ENCODE results near the gene TOP2A. TPM values are rescaled to one million over a fixed set of nuclear protein-coding genes. Genes with fewer than 3 reads are reported as not detected.
A peak's percentile ranks its signal among the peaks of the same experiment; 100 is the strongest.

TOP2A gene
- total RNA-seq, 6 experiments from 2014 or later, result 0.22 to 7.3 (median 3.0) TPM

- peaks cover 7 to 48% (median 30%) of the 10 kb centered on the region in 4 donors for H3K36me3 ChIP-seq
- no peak overlapping the region for H3K4me3 ChIP-seq
- no peaks in the 10 kb centered on the region for H3K27me3 ChIP-seq
- DNase-seq, result peak in 1 of 3 donors; percentile 65
- H3K4me1 ChIP-seq, result peaks cover 0 to 96% (median 34%) of the 10 kb centered on the region in 4 donors
- TF ChIP-seq CTCF (IDR thresholded peaks at IDR 0.05) (no peak), POLR2A (IDR thresholded peaks at IDR 0.05) (no peak)
- ATAC-seq, result peak in 2 of 4 donors; percentile 0 to 7
- peak overlapping the region in 1 of 3 donors; percentile 50 for H3K27ac ChIP-seq
- intact Hi-C loops (cut with DNase I), result no loop called here
- WGBS (ENCODE audit: insufficient coverage, low coverage, low lambda C conversion rate, missing lambda C conversion rate), result 33% methylated on average over 6 of the region's 16 CpGs
- H3K9me3 ChIP-seq, result no peaks in the 10 kb centered on the region
These were observed 40.5 kb upstream of the TOP2A start for GRCh38 chr17:40457964-40458791.

- no peaks in the 10 kb centered on the region for H3K27me3 ChIP-seq
- DNase-seq, result no peak
- WGBS (ENCODE audit: insufficient coverage, low coverage, low lambda C conversion rate, missing lambda C conversion rate), result no CpG with 5 or more reads among the region's 3 CpGs
- peak overlapping the region in 2 of 3 donors; percentile 35 to 50 for H3K27ac ChIP-seq
- no peaks in the 10 kb centered on the region for H3K9me3 ChIP-seq
- H3K4me3 ChIP-seq, result no peak overlapping the region
- intact Hi-C loops (cut with DNase I), result no loop called here
- ATAC-seq, result peak in 1 of 4 donors; percentile 0
- peaks cover 0 to 96% (median 35%) of the 10 kb centered on the region in 4 donors for H3K4me1 ChIP-seq
- peaks cover 9 to 56% (median 35%) of the 10 kb centered on the region in 4 donors for H3K36me3 ChIP-seq
- TF ChIP-seq CTCF (IDR thresholded peaks at IDR 0.05), result no peak
- TF ChIP-seq POLR2A (IDR thresholded peaks at IDR 0.05), result no peak
These were observed 39.7 kb upstream of the TOP2A start for GRCh38 chr17:40457369-40457768.

GRCh38 chr17:40456396-40456951 lies 38.8 kb upstream of the TOP2A start:
- intact Hi-C loops (cut with DNase I), result no loop called here
- peaks cover 9 to 65% (median 39%) of the 10 kb centered on the region in 4 donors for H3K36me3 ChIP-seq
- ATAC-seq, result peak; percentile 1 to 36 (median 12)
- H3K4me1 ChIP-seq, result peaks cover 0 to 96% (median 35%) of the 10 kb centered on the region in 4 donors
- no peaks in the 10 kb centered on the region for H3K27me3 ChIP-seq
- DNase-seq, result peak in 2 of 3 donors; percentile 72
- peak overlapping the region; percentile 13 to 50 (median 35) for H3K27ac ChIP-seq
- H3K4me3 ChIP-seq, result no peak overlapping the region
- H3K9me3 ChIP-seq, result no peaks in the 10 kb centered on the region
- TF ChIP-seq POLR2A (IDR thresholded peaks at IDR 0.05) (no peak), CTCF (IDR thresholded peaks at IDR 0.05) (no peak)
- 10% methylated on average over 2 of the region's 16 CpGs for WGBS (ENCODE audit: insufficient coverage, low coverage, low lambda C conversion rate, missing lambda C conversion rate)

DNA sequence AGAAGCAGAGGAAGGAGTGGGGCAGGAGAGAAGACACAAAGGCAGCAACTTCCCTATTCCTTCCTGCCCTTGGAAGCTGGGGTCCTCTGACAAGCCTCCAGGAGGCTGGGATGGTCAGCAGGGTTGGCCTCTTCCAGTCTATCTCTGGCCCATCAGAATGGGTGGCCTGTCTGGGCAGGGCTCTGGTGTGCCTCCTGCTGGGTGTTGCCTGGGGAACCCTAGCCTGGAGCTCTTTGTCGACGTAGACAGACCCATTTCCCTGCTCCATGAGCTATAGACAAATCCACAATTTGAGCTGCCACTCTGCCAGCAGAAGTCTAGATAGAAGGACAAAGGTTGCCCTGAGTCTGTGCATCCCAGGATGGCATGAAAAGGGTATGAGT lies 36.9 kb upstream of the TOP2A start:
- no peak overlapping the region for H3K4me3 ChIP-seq
- ATAC-seq (peak in 1 of 4 donors; percentile 1), DNase-seq (no peak)
- WGBS (ENCODE audit: insufficient coverage, low coverage, low lambda C conversion rate, missing lambda C conversion rate), result 18% methylated on average over 2 of the region's 2 CpGs
- peaks cover 0 to 96% (median 44%) of the 10 kb centered on the region in 4 donors for H3K4me1 ChIP-seq
- TF ChIP-seq CTCF (IDR thresholded peaks at IDR 0.05), result no peak
- no peak for TF ChIP-seq POLR2A (IDR thresholded peaks at IDR 0.05)
- peak overlapping the region in 1 of 3 donors; percentile 24 for H3K27ac ChIP-seq
- H3K36me3 ChIP-seq, result peaks cover 9 to 65% (median 39%) of the 10 kb centered on the region in 4 donors
- no peaks in the 10 kb centered on the region for H3K9me3 ChIP-seq
- no peaks in the 10 kb centered on the region for H3K27me3 ChIP-seq
- intact Hi-C loops (cut with DNase I), result no loop called here
